CD14-positive monocyte (primary cell): ENCODE measurements around the gene ZNF430. TPM values are rescaled to one million over a fixed set of nuclear protein-coding genes. Genes with fewer than 3 reads are reported as not detected.

Experiments
- DNase-seq, 3 donors: peaks; one replicate each; pipeline ENCODE4 v3.0.0-alpha.2; 2011 to 2022
- H2AFZ ChIP-seq: 2 replicates; pipeline ENCODE4 v1.6.0; 2012; ENCODE audit warnings: mild to moderate bottlenecking, low read depth, low read length, inconsistent platforms; ENCODE audit not compliant: insufficient read depth, poor library complexity, severe bottlenecking
- H3K27ac ChIP-seq, 2 donors: 1 replicate in 1 of 2; 2 replicates in 1 of 2; pipeline ENCODE4 v1.5.1; 2012 to 2013; ENCODE audit warnings: low read length in 2 of 2, control low read depth in 1 of 2, inconsistent platforms in 1 of 2, low read depth in 1 of 2, mild to moderate bottlenecking in 1 of 2
- H3K27me3 ChIP-seq, 2 donors: one replicate each; pipeline versions ENCODE4 v1.6.0 to v1.6.1; 2011 to 2013; ENCODE audit warnings: low read length in 2 of 2; ENCODE audit not compliant: control insufficient read depth in 2 of 2, insufficient read depth in 2 of 2
- H3K36me3 ChIP-seq, 2 donors: replicated peaks in 1 of 2; 1 replicate in 1 of 2; 2 replicates in 1 of 2; pipeline versions ENCODE4 v1.5.1 to v1.6.1; 2012 to 2013; ENCODE audit warnings: low read length in 2 of 2, control low read depth in 1 of 2, inconsistent platforms in 1 of 2, mild to moderate bottlenecking in 1 of 2; ENCODE audit not compliant: insufficient read depth in 2 of 2, control insufficient read depth in 1 of 2
- H3K4me1 ChIP-seq, 2 donors: 1 replicate in 1 of 2; 2 replicates in 1 of 2; pipeline versions ENCODE4 v1.5.1 to v1.6.1; 2012 to 2013; ENCODE audit warnings: low read length in 2 of 2, control low read depth in 1 of 2, inconsistent platforms in 1 of 2, mild to moderate bottlenecking in 1 of 2, moderate library complexity in 1 of 2; ENCODE audit not compliant: insufficient read depth in 2 of 2, control insufficient read depth in 1 of 2
- H3K4me2 ChIP-seq: replicated peaks from 2 replicates; pipeline ENCODE3; 2012; ENCODE audit warnings: low read length, moderate library complexity, mild to moderate bottlenecking; ENCODE audit not compliant: poor library complexity, severe bottlenecking; ENCODE audit errors: extremely low read depth
- H3K4me3 ChIP-seq, 3 experiments: fragments of 200-600 bp in 1 of 3; sonication (generic) in 1 of 3; replicated peaks in 1 of 3; 1 replicate in 2 of 3; 2 replicates in 1 of 3; pipeline ENCODE4 v1.5.1; 2011 to 2013; ENCODE audit warnings: low read length in 3 of 3, mild to moderate bottlenecking in 3 of 3, control low read depth in 2 of 3, low read depth in 2 of 3, inconsistent platforms in 1 of 3, moderate library complexity in 1 of 3
- H3K79me2 ChIP-seq: 2 replicates; pipeline ENCODE4 v1.6.0; 2012; ENCODE audit warnings: mild to moderate bottlenecking, control low read depth, inconsistent platforms, low read length, moderate library complexity; ENCODE audit not compliant: insufficient read depth
- H3K9ac ChIP-seq: 2 replicates; pipeline ENCODE4 v1.6.0; 2017; ENCODE audit warnings: low read length, mild to moderate bottlenecking; ENCODE audit not compliant: insufficient read depth, poor library complexity, severe bottlenecking
- H3K9me3 ChIP-seq, 2 donors: replicated peaks in 1 of 2; 1 replicate in 1 of 2; 2 replicates in 1 of 2; pipeline versions ENCODE4 v1.5.1 to v1.6.1; 2012 to 2013; ENCODE audit warnings: low read length in 2 of 2, control low read depth in 1 of 2; ENCODE audit not compliant: control insufficient read depth in 1 of 2, insufficient read depth in 1 of 2
- H4K20me1 ChIP-seq: 2 replicates; pipeline ENCODE4 v1.6.0; 2012; ENCODE audit warnings: mild to moderate bottlenecking, low read length, control low read depth, moderate library complexity; ENCODE audit not compliant: insufficient read depth
- H3K27ac Mint-ChIP-seq, 7 donors: one replicate each; pipeline ENCODE4 v1.8.0; 2020; ENCODE audit warnings: mild to moderate bottlenecking in 7 of 7, mixed read lengths in 7 of 7, moderate library complexity in 6 of 7, inconsistent platforms in 2 of 7
- H3K27me3 Mint-ChIP-seq, 3 donors: one replicate each; pipeline ENCODE4 v1.8.0; 2021 to 2022; ENCODE audit warnings: low read depth in 3 of 3, mild to moderate bottlenecking in 3 of 3, mixed read lengths in 3 of 3, moderate library complexity in 3 of 3, inconsistent platforms in 1 of 3
- H3K36me3 Mint-ChIP-seq, 2 donors: one replicate each; pipeline ENCODE4 v1.8.0; 2020; ENCODE audit warnings: mixed read lengths in 2 of 2, inconsistent platforms in 1 of 2, mild to moderate bottlenecking in 1 of 2
- H3K4me1 Mint-ChIP-seq: one replicate; pipeline ENCODE4 v1.8.0; 2020; ENCODE audit warnings: mild to moderate bottlenecking, mixed read lengths
- H3K4me3 Mint-ChIP-seq, 2 donors: one replicate each; pipeline ENCODE4 v1.8.0; 2020; ENCODE audit warnings: mild to moderate bottlenecking in 2 of 2, mixed read lengths in 2 of 2, moderate library complexity in 1 of 2
- H3K9me3 Mint-ChIP-seq, 7 donors: one replicate each; pipeline ENCODE4 v1.8.0; 2020 to 2022; ENCODE audit warnings: mixed read lengths in 7 of 7, mild to moderate bottlenecking in 6 of 7, moderate library complexity in 6 of 7, inconsistent platforms in 2 of 7
- WGBS: methylation state at CpG from one replicate; pipeline ENCODE4 v1.1.5; 2013; ENCODE audit warnings: missing lambda C conversion rate; ENCODE audit not compliant: insufficient coverage; 5-methylcytosine and 5-hydroxymethylcytosine counted together
- intact Hi-C, 2 donors: fragments of 100-400 bp; cut with micrococcal nuclease; formaldehyde crosslinking; loops; one replicate each; pipeline versions ENCODE4 v1.15.0 to v1.15.1; 2023
- polyA plus RNA-seq, 3 donors: library from polyadenylated mRNA; depleted of rRNA in 1 of 3; unstranded in 2 of 3; stranded (reverse) in 1 of 3; fragments of 300-500 nt in 2 of 3; fragments of >200 nt in 1 of 3; fragmentation: Illumina TruSeq in 2 of 3; gene quantifications; 1 replicate in 2 of 3; 2 replicates in 1 of 3; pipeline ENCODE4 v1.2.3, GENCODE V29; 2012 to 2021
- TF ChIP-seq, protein P1 (sequence below): fragments of 200-600 bp; IDR thresholded peaks from one replicate; pipeline ENCODE4 v1.8.0; 2022; ENCODE audit warnings: antibody characterized with exemption, mild to moderate bottlenecking

ZNF430 gene
- polyA plus RNA-seq, 3 donors, result 5.7 to 11.6 (median 8.8) TPM

DNA sequence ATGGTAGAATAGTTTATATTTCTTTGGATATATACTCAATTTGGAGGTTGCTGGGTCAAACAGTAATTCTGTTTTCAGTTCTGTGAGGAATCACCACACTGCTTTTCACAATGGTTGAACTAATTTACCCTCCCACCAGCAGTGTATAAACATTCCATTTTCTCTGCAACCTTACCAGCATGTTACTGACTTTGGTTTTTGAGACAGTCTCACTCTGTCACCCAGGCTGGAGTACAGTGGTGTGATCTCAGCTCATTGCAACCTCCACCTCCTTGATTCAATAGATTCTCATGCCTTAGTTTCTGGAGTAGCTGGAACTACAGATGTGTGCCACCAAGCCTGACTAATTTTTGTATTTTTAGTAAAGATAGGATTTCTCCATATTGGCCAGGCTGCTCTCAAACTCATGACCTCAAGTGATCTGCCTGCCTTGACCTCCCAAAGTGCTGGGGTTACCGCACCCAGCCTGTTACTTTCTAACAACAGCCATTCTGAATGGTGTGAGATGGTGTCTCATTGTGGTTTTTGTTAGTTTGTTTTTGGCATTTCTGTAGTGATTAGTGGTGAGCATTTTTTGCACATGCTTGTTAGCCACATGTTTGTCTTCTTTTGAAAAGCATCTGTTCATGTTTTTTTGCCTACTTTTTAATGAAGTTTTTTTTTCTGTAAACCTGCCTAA, 74.0 kb downstream of the ZNF430 start:
- Histone ChIP-seq H3K4me2 (no peak overlapping the region), H3K79me2 (peaks cover 12% of the 10 kb centered on the region), H3K4me3 (no peak overlapping the region), H3K4me1 (no peaks in the 10 kb centered on the region), H3K9ac (no peak overlapping the region), H2AFZ (no peak overlapping the region), H4K20me1 (no peaks in the 10 kb centered on the region), H3K27ac (no peak overlapping the region), H3K36me3 (peaks cover 0 to 28% of the 10 kb centered on the region in 2 donors), H3K9me3 (peaks cover 0 to 19% of the 10 kb centered on the region in 2 donors), H3K27me3 (no peaks in the 10 kb centered on the region)
- H3K36me3 Mint-ChIP-seq, result peaks cover 20 to 68% of the 10 kb centered on the region in 2 donors
- H3K27ac Mint-ChIP-seq, result no peak overlapping the region
- TF ChIP-seq, protein P1, sequence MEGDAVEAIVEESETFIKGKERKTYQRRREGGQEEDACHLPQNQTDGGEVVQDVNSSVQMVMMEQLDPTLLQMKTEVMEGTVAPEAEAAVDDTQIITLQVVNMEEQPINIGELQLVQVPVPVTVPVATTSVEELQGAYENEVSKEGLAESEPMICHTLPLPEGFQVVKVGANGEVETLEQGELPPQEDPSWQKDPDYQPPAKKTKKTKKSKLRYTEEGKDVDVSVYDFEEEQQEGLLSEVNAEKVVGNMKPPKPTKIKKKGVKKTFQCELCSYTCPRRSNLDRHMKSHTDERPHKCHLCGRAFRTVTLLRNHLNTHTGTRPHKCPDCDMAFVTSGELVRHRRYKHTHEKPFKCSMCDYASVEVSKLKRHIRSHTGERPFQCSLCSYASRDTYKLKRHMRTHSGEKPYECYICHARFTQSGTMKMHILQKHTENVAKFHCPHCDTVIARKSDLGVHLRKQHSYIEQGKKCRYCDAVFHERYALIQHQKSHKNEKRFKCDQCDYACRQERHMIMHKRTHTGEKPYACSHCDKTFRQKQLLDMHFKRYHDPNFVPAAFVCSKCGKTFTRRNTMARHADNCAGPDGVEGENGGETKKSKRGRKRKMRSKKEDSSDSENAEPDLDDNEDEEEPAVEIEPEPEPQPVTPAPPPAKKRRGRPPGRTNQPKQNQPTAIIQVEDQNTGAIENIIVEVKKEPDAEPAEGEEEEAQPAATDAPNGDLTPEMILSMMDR, result no peak
- H3K4me1 Mint-ChIP-seq, result no peaks in the 10 kb centered on the region
- no peak overlapping the region for H3K4me3 Mint-ChIP-seq
- WGBS, result no CpG with 5 or more reads among the region's 1 CpG
- DNase-seq, result no peak
- no peaks in the 10 kb centered on the region for H3K27me3 Mint-ChIP-seq
- intact Hi-C loops, result no loop called here
- peaks cover 1 to 25% (median 15%) of the 10 kb centered on the region in 7 donors for H3K9me3 Mint-ChIP-seq

DNA sequence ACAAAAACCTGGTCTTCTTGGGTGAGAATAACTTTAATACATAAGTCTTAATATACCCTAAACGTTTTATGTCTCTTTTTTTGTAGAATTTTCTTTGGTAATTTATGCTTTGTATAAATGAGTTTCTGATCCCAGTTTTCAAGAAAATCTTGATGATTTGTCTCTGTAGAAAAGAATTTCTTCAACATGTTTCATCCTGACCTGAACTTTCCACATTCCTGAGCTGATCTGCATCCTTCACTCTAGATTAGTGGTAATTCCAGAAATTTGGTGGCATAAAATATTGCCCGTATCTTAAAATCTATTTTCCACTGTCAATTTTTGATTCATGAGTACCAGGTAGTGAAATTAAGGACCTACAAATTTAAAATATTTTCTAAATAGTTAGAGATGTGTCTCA, 77.8 kb downstream of the ZNF430 start:
- no peak overlapping the region for H3K27ac Mint-ChIP-seq
- Histone ChIP-seq H3K79me2 (peaks cover 7% of the 10 kb centered on the region), H3K27me3 (no peaks in the 10 kb centered on the region), H3K4me1 (no peaks in the 10 kb centered on the region), H3K27ac (no peak overlapping the region), H3K4me2 (no peak overlapping the region), H2AFZ (no peak overlapping the region), H4K20me1 (no peaks in the 10 kb centered on the region), H3K9ac (no peak overlapping the region), H3K4me3 (no peak overlapping the region), H3K9me3 (peaks cover 0 to 24% of the 10 kb centered on the region in 2 donors), H3K36me3 (peaks cover under 1 to 30% of the 10 kb centered on the region in 2 donors)
- no peaks in the 10 kb centered on the region for H3K4me1 Mint-ChIP-seq
- intact Hi-C loops, result no loop called here
- WGBS, result no CpG with 5 or more reads among the region's 2 CpGs
- DNase-seq, result no peak
- TF ChIP-seq, protein P1, result no peak
- peaks cover 2 to 29% (median 16%) of the 10 kb centered on the region in 7 donors for H3K9me3 Mint-ChIP-seq
- no peaks in the 10 kb centered on the region for H3K27me3 Mint-ChIP-seq
- H3K36me3 Mint-ChIP-seq, result peaks cover 26 to 70% of the 10 kb centered on the region in 2 donors
- no peak overlapping the region for H3K4me3 Mint-ChIP-seq
